Measurements from ENCODE around the gene PALS1. TPM values are rescaled to one million over a fixed set of nuclear protein-coding genes. Genes with fewer than 3 reads are reported as not detected.

The PALS1 gene
- total RNA-seq, 2 donors from 2014 or later = 16.9 to 20.1 TPM

GRCh38 chr14:67240168-67240932 lies 885 bp upstream of the PALS1 start:
- H3K27me3 ChIP-seq (replicated peaks; ENCODE audit: insufficient read depth) = no peaks in the 10 kb centered on the region
- peaks cover 12 to 26% of the 10 kb centered on the region in 2 donors for H3K4me1 ChIP-seq (ENCODE audit: control insufficient read depth in 1 of 2, low read depth in 2 of 2)
- DNase-seq (ENCODE audit: low spot score) = no peak
- peak overlapping the region; percentile 93 to 99 for H3K27ac ChIP-seq
- H3K9me3 ChIP-seq = no peaks in the 10 kb centered on the region
- no peaks in the 10 kb centered on the region for H3K36me3 ChIP-seq
- TF ChIP-seq CTCF (IDR thresholded peaks at IDR 0.05) = no peak
- H3K4me3 ChIP-seq = peak overlapping the region; percentile 96
- ATAC-seq (ENCODE audit: insufficient number of reproducible peaks, low FRiP score, low read depth) = peak; percentile 11

DNA sequence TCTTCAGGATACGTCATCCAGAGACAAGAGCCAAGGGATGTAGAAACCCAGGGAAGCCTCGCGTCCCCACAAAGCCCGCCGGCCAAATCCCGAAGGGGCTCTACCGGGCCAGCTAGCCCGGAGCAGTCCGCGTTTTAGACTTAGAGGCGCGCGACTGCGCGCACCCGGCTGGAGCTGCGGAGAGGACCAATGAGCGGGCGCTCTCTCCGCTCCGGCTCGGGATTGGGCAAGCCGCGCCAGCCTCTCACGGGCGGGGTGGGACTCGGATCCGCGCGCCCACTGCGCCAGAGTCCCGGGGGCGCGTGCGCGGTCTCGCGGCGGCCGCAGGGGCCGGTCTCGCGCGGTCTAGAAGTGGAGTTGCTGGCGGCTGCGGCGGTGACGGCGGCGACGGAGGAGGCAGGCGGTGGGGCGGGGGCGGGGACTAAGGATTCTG lies 241 bp upstream of the PALS1 start:
- H3K27me3 ChIP-seq (replicated peaks; ENCODE audit: insufficient read depth) = no peaks in the 10 kb centered on the region
- peak overlapping the region; percentile 93 to 99 for H3K27ac ChIP-seq
- peaks cover 12 to 26% of the 10 kb centered on the region in 2 donors for H3K4me1 ChIP-seq (ENCODE audit: control insufficient read depth in 1 of 2, low read depth in 2 of 2)
- DNase-seq (ENCODE audit: low spot score) (peak; percentile 84), ATAC-seq (ENCODE audit: insufficient number of reproducible peaks, low FRiP score, low read depth) (peak; percentile 84)
- H3K9me3 ChIP-seq = no peaks in the 10 kb centered on the region
- H3K4me3 ChIP-seq = peak overlapping the region; percentile 96
- no peak for TF ChIP-seq CTCF (IDR thresholded peaks at IDR 0.05)
- no peaks in the 10 kb centered on the region for H3K36me3 ChIP-seq

- no peak for ATAC-seq (ENCODE audit: insufficient number of reproducible peaks, low FRiP score, low read depth)
- no peak for TF ChIP-seq CTCF (IDR thresholded peaks at IDR 0.05)
- Histone ChIP-seq H3K27me3 (replicated peaks; ENCODE audit: insufficient read depth) (no peaks in the 10 kb centered on the region), H3K4me1 (ENCODE audit: control insufficient read depth in 1 of 2, low read depth in 2 of 2) (peaks cover 12 to 34% of the 10 kb centered on the region in 2 donors), H3K27ac (peak overlapping the region; percentile 90 to 99), H3K4me3 (peak overlapping the region; percentile 96), H3K36me3 (no peaks in the 10 kb centered on the region), H3K9me3 (no peaks in the 10 kb centered on the region)
- no peak for DNase-seq (ENCODE audit: low spot score)
Observed at GRCh38 chr14:67242168-67242420, 859 bp downstream of the PALS1 start.

- no peaks in the 10 kb centered on the region for H3K9me3 ChIP-seq
- H3K27me3 ChIP-seq (replicated peaks; ENCODE audit: insufficient read depth) = no peaks in the 10 kb centered on the region
- no peak overlapping the region for H3K4me3 ChIP-seq
- ATAC-seq (ENCODE audit: insufficient number of reproducible peaks, low FRiP score, low read depth) (no peak), DNase-seq (ENCODE audit: low spot score) (no peak)
- TF ChIP-seq CTCF (IDR thresholded peaks at IDR 0.05) = no peak
- H3K4me1 ChIP-seq (ENCODE audit: control insufficient read depth in 1 of 2, low read depth in 2 of 2) = peaks cover 18 to 51% of the 10 kb centered on the region in 2 donors
- H3K27ac ChIP-seq = no peak overlapping the region
- H3K36me3 ChIP-seq = no peaks in the 10 kb centered on the region
Observed at GRCh38 chr14:67245104-67245503, 3.9 kb downstream of the PALS1 start.

GRCh38 chr14:67251573-67252226 lies 10.5 kb downstream of the PALS1 start:
- no peak overlapping the region for H3K4me3 ChIP-seq
- no peak overlapping the region for H3K27ac ChIP-seq
- no peaks in the 10 kb centered on the region for H3K27me3 ChIP-seq (replicated peaks; ENCODE audit: insufficient read depth)
- DNase-seq (ENCODE audit: low spot score) = no peak
- ATAC-seq (ENCODE audit: insufficient number of reproducible peaks, low FRiP score, low read depth) = no peak
- H3K36me3 ChIP-seq = peaks cover 4% of the 10 kb centered on the region
- H3K4me1 ChIP-seq (ENCODE audit: control insufficient read depth in 1 of 2, low read depth in 2 of 2) = peaks cover 9 to 33% of the 10 kb centered on the region in 2 donors
- H3K9me3 ChIP-seq = no peaks in the 10 kb centered on the region
- TF ChIP-seq CTCF (IDR thresholded peaks at IDR 0.05) = no peak

Data from thoracic aorta (tissue), 2 donors.